Measurements from ENCODE around the gene IL3RA. TPM values are rescaled to one million over a fixed set of nuclear protein-coding genes. Genes with fewer than 3 reads are reported as not detected.
"Not testable (repeated sequence)": the region's sequence is repeated elsewhere in the genome, so short reads cannot be mapped to it uniquely, and the experiment has no call there.

Gene IL3RA
- polyA plus RNA-seq, 1 of the 3 experiments (the other 2 are of a cell fraction): not detected

DNA sequence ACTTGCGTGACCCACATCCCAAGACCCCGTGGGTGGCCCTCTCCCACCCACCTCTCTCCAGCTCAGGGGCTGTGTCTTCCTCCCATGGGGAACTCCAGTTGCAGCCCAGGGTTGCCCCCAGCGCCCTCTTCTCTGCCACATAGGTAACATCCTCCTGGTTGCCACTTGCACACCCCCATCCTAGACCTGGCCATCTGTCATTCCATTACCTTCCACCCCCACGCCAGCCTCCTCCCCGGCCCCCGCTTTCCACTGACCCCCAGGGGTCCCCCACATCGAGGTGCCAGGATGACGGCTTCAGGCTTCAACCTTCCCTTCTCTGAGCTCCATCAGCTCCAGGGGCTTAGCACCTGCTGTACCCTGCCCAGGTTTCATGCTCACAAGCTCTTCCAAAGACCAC, 28.1 kb upstream of the IL3RA start:
- Histone ChIP-seq H3F3A (replicated peaks; ENCODE audit: insufficient read depth) (no peaks in the 10 kb centered on the region), H3K27me3 (ENCODE audit: insufficient read depth) (peaks cover 43% of the 10 kb centered on the region; the same call in 1 of the 2 replicates), H3K36me3 (replicated peaks in 1 of 2; ENCODE audit: control insufficient read depth in 1 of 2, insufficient read depth in 2 of 2, low read length in 1 of 2) (no peaks in the 10 kb centered on the region), H3K4me3 (ENCODE audit: low read depth in 2 of 2, low read length in 1 of 2) (no peak overlapping the region), H3K9me3 (no peaks in the 10 kb centered on the region), H2AFZ (ENCODE audit: low read depth) (no peak overlapping the region), H3K9ac (no peak overlapping the region), H3K79me2 (ENCODE audit: insufficient read depth) (no peaks in the 10 kb centered on the region), H3K27ac (ENCODE audit: low read depth in 2 of 2, low read length in 1 of 2) (no peak overlapping the region), H3K9me2 (no peaks in the 10 kb centered on the region), H4K20me1 (ENCODE audit: insufficient read depth) (no peaks in the 10 kb centered on the region), H3K4me1 (ENCODE audit: control insufficient read depth in 1 of 2, insufficient read depth in 2 of 2, low read depth in 1 of 2, low read length in 1 of 2) (no peaks in the 10 kb centered on the region), H3K4me2 (no peak overlapping the region)
- CTCF ChIA-PET: no interaction called here
- TF ChIP-seq NRF1 (IDR thresholded peaks at IDR 0.05; ENCODE audit: low read depth, low read length) (no peak), USF1 (IDR thresholded peaks at IDR 0.05; ENCODE audit: borderline replicate concordance, low read depth) (no peak), ZBTB33 (IDR thresholded peaks at IDR 0.05; ENCODE audit: borderline replicate concordance, low read depth) (no peak), GABPA (IDR thresholded peaks at IDR 0.05; ENCODE audit: low read depth) (no peak), RCOR1 (IDR thresholded peaks at IDR 0.05; ENCODE audit: low read length) (no peak), YY1 (IDR thresholded peaks at IDR 0.05; ENCODE audit: low read depth) (no peak), EP300 (IDR thresholded peaks at IDR 0.05; ENCODE audit: borderline replicate concordance in 1 of 2, low read depth in 1 of 2, low read length in 1 of 2) (no peak), RXRA (IDR thresholded peaks at IDR 0.05; ENCODE audit: borderline replicate concordance, low read depth) (no peak), NFIC (IDR thresholded peaks at IDR 0.05; ENCODE audit: borderline replicate concordance) (no peak), SIN3A (IDR thresholded peaks at IDR 0.05; ENCODE audit: borderline replicate concordance, low read depth, low read length) (no peak), TCF12 (IDR thresholded peaks at IDR 0.05) (no peak)
- TF ChIP-seq, protein P1, sequence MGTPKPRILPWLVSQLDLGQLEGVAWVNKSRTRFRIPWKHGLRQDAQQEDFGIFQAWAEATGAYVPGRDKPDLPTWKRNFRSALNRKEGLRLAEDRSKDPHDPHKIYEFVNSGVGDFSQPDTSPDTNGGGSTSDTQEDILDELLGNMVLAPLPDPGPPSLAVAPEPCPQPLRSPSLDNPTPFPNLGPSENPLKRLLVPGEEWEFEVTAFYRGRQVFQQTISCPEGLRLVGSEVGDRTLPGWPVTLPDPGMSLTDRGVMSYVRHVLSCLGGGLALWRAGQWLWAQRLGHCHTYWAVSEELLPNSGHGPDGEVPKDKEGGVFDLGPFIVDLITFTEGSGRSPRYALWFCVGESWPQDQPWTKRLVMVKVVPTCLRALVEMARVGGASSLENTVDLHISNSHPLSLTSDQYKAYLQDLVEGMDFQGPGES (IDR thresholded peaks at IDR 0.05; ENCODE audit: low read depth, low read length): no peak
- no peak for DNase-seq
- POLR2A ChIA-PET: no interaction called here
- WGBS (ENCODE audit: low lambda C conversion rate): 36% methylated on average over 8 of the region's 8 CpGs

DNA sequence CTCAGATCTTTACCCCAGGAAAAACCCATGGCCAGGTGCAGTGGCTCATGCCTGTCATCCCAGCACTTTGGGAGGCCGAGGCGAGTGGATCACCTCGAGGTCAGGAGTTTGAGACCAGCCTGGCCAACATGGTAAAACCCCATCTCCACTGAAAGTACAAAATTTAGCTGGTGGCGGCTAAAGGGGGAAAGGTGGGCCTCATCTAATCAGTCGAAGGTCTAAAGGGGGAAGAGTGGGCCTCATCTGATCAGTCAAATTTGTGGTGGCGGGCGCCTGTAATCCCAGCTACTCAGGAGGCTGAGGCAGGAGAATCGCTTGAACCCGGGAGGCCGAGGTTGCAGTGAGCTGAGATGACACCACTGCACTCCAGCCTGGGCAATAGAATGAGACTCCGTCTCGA, 27.7 kb upstream of the IL3RA start:
- peaks cover 43% of the 10 kb centered on the region; the same call in 1 of the 2 replicates for H3K27me3 ChIP-seq (ENCODE audit: insufficient read depth)
- H3K27ac ChIP-seq (ENCODE audit: low read depth in 2 of 2, low read length in 1 of 2); H3K4me2 ChIP-seq; H3K79me2 ChIP-seq (ENCODE audit: insufficient read depth); H3K4me1 ChIP-seq (ENCODE audit: control insufficient read depth in 1 of 2, insufficient read depth in 2 of 2, low read depth in 1 of 2, low read length in 1 of 2); H2AFZ ChIP-seq (ENCODE audit: low read depth); H3K9ac ChIP-seq; POLR2A ChIA-PET; H3K4me3 ChIP-seq (ENCODE audit: low read depth in 2 of 2, low read length in 1 of 2); DNase-seq; H3K9me3 ChIP-seq; H4K20me1 ChIP-seq (ENCODE audit: insufficient read depth); H3F3A ChIP-seq (replicated peaks; ENCODE audit: insufficient read depth); CTCF ChIA-PET; H3K36me3 ChIP-seq (replicated peaks in 1 of 2; ENCODE audit: control insufficient read depth in 1 of 2, insufficient read depth in 2 of 2, low read length in 1 of 2); H3K9me2 ChIP-seq: not testable (repeated sequence)
- WGBS (ENCODE audit: low lambda C conversion rate): 43% methylated on average over 12 of the region's 12 CpGs

Data from SK-N-SH (cell line).